ENCODE measurements around the gene HLA-DOA.

The HLA-DOA gene

GRCh38 chr6:32962213-32962826, 47.1 kb downstream of the HLA-DOA start:
- peak; percentile 92 to 95 for DNase-seq

- DNase-seq, result no peak
Measured at GRCh38 chr6:32960563-32960962, 48.8 kb downstream of the HLA-DOA start.

- DNase-seq, result no peak
Measured at GRCh38 chr6:32956176-32956575, 53.2 kb downstream of the HLA-DOA start.

GRCh38 chr6:32954986-32955802, 54.2 kb downstream of the HLA-DOA start:
- peak; percentile 53 to 67 for DNase-seq

- no peak for DNase-seq
Measured at GRCh38 chr6:32954267-32954666, 55.1 kb downstream of the HLA-DOA start.
